Measurements from ENCODE around the gene LRRC3C.

LRRC3C gene

DNA sequence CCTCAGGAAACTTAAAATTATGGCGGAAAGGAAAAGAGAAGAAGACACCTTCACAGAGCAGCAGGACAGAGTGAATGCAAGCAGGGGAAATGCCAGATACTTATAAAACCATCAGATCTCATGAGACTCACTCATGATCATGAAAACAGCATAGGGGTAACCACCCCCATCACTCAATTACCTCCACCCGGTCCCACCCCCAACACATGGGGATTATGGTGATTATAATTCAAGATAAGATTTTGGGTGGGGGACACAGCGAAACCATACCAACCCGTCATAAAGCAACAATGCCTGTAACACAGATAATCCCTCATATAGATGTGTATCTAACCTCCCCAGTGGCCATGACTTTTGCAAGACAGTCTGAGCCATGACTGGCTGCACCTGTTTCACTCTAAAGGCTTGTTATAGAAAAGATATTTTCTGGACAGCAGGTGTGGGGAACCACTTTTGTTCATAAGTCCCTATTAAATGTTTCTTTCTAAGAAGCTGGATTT is 28.2 kb downstream of the LRRC3C start:
- ATAC-seq: no peak
- TF ChIP-seq ZNF70 (CRISPR knock-in tag; IDR thresholded peaks at IDR 0.05) (no peak), ZFP30 (CRISPR knock-in tag; IDR thresholded peaks at IDR 0.05) (no peak)

DNA sequence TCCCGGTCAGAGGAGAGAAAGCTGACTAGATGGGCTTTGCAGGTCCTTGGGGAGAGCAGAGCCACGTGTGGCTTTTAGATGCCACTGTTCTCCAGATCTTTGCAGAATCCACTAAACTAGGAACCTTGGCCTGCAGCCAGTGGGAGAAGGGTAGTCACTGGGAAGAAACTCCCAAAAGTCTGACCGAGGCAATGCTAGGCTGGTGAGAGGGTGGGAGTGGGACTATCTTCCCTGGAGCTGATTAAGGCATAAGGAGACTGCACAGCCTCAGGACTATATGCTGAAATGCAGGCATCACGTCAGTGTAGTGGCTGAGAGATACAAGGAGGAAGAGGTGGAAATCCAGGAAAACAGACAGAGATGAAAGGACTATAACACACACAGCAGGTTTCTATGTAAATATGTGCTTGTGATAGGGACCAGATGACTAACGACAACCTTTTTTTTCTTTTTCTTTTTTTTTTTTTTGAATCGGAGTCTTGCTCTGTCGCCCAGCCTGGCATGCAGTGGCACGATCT is 33.1 kb downstream of the LRRC3C start:
- ATAC-seq: no peak
- TF ChIP-seq ZFP30 (CRISPR knock-in tag; IDR thresholded peaks at IDR 0.05) (no peak), ESRRG (CRISPR knock-in tag; IDR thresholded peaks at IDR 0.05) (no peak), CREB5 (CRISPR knock-in tag; IDR thresholded peaks at IDR 0.05; ENCODE audit: low read depth) (no peak), PPARA (CRISPR knock-in tag; IDR thresholded peaks at IDR 0.05; ENCODE audit: borderline replicate concordance) (no peak), SNAI2 (CRISPR knock-in tag; IDR thresholded peaks at IDR 0.05) (no peak)
- TF ChIP-seq, protein P1, sequence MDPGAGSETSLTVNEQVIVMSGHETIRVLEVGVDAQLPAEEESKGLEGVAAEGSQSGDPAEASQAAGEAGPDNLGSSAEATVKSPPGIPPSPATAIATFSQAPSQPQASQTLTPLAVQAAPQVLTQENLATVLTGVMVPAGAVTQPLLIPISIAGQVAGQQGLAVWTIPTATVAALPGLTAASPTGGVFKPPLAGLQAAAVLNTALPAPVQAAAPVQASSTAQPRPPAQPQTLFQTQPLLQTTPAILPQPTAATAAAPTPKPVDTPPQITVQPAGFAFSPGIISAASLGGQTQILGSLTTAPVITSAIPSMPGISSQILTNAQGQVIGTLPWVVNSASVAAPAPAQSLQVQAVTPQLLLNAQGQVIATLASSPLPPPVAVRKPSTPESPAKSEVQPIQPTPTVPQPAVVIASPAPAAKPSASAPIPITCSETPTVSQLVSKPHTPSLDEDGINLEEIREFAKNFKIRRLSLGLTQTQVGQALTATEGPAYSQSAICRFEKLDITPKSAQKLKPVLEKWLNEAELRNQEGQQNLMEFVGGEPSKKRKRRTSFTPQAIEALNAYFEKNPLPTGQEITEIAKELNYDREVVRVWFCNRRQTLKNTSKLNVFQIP (CRISPR knock-in tag; IDR thresholded peaks at IDR 0.05; ENCODE audit: borderline replicate concordance, low read depth): no peak

- no peak for TF ChIP-seq TOX (CRISPR knock-in tag; IDR thresholded peaks at IDR 0.05; ENCODE audit: borderline replicate concordance)
- ATAC-seq: no peak
Measured at GRCh38 chr17:39962642-39963220, 35.2 kb downstream of the LRRC3C start, which contains the start of gene GSDMA. Gene GSDMA (plus strand): TSS chr17:39963004. CDS start chr17:39965688, 2,684 bp downstream.

DNA sequence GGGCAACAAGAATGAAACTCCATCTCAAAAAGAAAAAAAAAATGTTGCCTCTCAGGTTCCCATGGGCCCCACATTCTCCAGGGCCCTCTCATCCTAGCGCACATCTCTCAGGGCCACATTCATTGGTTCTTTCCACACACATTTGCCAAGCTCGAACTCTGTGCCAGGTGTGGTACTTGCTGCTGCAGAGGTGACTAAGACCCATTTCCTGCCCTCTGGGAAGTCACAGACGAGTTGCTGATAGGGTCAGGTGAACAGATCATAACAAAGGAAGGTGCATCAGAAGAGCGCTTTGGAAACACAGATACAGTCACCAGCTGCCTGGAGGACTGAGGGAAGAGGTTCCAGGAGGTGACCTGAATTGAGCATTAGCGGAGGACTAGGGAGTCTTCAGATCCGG is 36.3 kb downstream of the LRRC3C start:
- ATAC-seq: no peak
- TF ChIP-seq ZFP3 (CRISPR knock-in tag; IDR thresholded peaks at IDR 0.05) (no peak), ZC3H10 (CRISPR knock-in tag; IDR thresholded peaks at IDR 0.05) (no peak), RARB (CRISPR knock-in tag; IDR thresholded peaks at IDR 0.05) (no peak), TOX (CRISPR knock-in tag; IDR thresholded peaks at IDR 0.05; ENCODE audit: borderline replicate concordance) (no peak), ZNF70 (CRISPR knock-in tag; IDR thresholded peaks at IDR 0.05) (no peak), TCF4 (CRISPR knock-in tag; IDR thresholded peaks at IDR 0.05; ENCODE audit: borderline replicate concordance) (no peak), ESRRG (CRISPR knock-in tag; IDR thresholded peaks at IDR 0.05) (no peak), OSR1 (CRISPR knock-in tag; IDR thresholded peaks at IDR 0.05) (no peak), CSDC2 (CRISPR knock-in tag; IDR thresholded peaks at IDR 0.05) (no peak)
- TF ChIP-seq, protein P1 (CRISPR knock-in tag; IDR thresholded peaks at IDR 0.05; ENCODE audit: borderline replicate concordance, low read depth): no peak
- TF ChIP-seq, protein P2, sequence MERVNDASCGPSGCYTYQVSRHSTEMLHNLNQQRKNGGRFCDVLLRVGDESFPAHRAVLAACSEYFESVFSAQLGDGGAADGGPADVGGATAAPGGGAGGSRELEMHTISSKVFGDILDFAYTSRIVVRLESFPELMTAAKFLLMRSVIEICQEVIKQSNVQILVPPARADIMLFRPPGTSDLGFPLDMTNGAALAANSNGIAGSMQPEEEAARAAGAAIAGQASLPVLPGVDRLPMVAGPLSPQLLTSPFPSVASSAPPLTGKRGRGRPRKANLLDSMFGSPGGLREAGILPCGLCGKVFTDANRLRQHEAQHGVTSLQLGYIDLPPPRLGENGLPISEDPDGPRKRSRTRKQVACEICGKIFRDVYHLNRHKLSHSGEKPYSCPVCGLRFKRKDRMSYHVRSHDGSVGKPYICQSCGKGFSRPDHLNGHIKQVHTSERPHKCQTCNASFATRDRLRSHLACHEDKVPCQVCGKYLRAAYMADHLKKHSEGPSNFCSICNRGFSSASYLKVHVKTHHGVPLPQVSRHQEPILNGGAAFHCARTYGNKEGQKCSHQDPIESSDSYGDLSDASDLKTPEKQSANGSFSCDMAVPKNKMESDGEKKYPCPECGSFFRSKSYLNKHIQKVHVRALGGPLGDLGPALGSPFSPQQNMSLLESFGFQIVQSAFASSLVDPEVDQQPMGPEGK (CRISPR knock-in tag; IDR thresholded peaks at IDR 0.05; ENCODE audit: borderline replicate concordance): no peak

DNA sequence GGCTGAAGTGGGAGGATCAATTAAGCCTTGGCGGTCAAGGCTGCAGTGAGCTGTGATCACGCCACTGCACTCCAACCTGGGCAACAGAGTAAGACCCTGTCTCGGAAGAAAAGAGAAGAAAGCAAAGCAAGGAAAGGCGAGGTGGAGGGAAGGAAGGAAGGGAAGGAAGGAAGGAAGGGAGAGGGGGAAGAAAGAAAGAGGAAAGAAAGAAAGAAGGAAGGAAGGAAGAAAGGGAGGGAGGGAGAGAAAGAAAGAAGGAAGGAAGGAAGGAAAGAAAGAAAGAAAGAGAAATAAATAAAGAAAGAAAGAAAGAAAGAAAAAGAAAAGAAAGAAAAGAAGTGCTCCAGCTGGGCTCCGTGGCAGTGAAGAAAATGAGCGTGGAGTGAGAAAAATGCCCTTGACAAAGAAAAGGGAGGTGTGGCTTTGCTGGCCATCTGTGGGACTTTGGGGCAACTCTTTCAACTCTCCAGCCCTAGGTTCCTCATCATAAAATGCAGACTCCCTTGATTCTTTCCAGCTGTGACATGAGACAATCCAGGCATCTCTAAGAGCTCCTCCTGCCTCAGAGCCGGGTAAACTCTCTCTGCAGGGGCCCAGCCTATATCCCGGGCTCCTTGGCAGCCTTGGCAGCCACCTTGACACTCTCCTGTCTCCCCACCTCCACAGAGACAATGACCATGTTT is 37.6 kb downstream of the LRRC3C start:
- peak; percentile 71 for ATAC-seq
- TF ChIP-seq, protein P3, sequence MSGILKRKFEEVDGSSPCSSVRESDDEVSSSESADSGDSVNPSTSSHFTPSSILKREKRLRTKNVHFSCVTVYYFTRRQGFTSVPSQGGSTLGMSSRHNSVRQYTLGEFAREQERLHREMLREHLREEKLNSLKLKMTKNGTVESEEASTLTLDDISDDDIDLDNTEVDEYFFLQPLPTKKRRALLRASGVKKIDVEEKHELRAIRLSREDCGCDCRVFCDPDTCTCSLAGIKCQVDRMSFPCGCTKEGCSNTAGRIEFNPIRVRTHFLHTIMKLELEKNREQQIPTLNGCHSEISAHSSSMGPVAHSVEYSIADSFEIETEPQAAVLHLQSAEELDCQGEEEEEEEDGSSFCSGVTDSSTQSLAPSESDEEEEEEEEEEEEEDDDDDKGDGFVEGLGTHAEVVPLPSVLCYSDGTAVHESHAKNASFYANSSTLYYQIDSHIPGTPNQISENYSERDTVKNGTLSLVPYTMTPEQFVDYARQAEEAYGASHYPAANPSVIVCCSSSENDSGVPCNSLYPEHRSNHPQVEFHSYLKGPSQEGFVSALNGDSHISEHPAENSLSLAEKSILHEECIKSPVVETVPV (CRISPR knock-in tag; IDR thresholded peaks at IDR 0.05): no peak
- TF ChIP-seq CREB5 (CRISPR knock-in tag; IDR thresholded peaks at IDR 0.05; ENCODE audit: low read depth): no peak
